Gastrocnemius medialis (tissue), 4 donors: ENCODE results near the gene DLL4. TPM values are rescaled to one million over a fixed set of nuclear protein-coding genes. Genes with fewer than 3 reads are reported as not detected.

Experiments
- ATAC-seq, 2 donors: fragments of 150-250 bp; one replicate each; pipeline ENCODE4 v1.9.1; 2016
- DNase-seq, 2 donors: peaks; one replicate each; pipeline ENCODE4 v3.0.0-alpha.2; 2019
- H3K27ac ChIP-seq, 4 donors: fragments of 200-600 bp; sonication (generic); 1 replicate in 1 of 4; 2 replicates in 3 of 4; pipeline ENCODE4 v1.5.1; 2016 to 2018; ENCODE audit warnings: mild to moderate bottlenecking in 2 of 4, moderate library complexity in 1 of 4
- H3K27me3 ChIP-seq, 3 donors: fragments of 200-600 bp; sonication (generic) in 2 of 3; 1 replicate in 1 of 3; 2 replicates in 2 of 3; pipeline versions ENCODE4 v1.5.1 to v1.6.0; 2016 to 2019; ENCODE audit warnings: mild to moderate bottlenecking in 1 of 3, moderate library complexity in 1 of 3
- H3K36me3 ChIP-seq, 2 donors: fragments of 200-600 bp; sonication (generic) in 1 of 2; one replicate each; pipeline ENCODE4 v1.5.1; 2017 to 2018
- H3K4me1 ChIP-seq, 2 donors: fragments of 200-600 bp; sonication (generic) in 1 of 2; one replicate each; pipeline ENCODE4 v1.5.1; 2016 to 2017; ENCODE audit warnings: mild to moderate bottlenecking in 2 of 2
- H3K4me3 ChIP-seq, 4 donors: fragments of 200-600 bp; sonication (generic) in 3 of 4; 1 replicate in 1 of 4; 2 replicates in 3 of 4; pipeline ENCODE4 v1.5.1; 2016 to 2019; ENCODE audit warnings: mild to moderate bottlenecking in 2 of 4
- H3K9me3 ChIP-seq, 3 donors: fragments of 200-600 bp; sonication (generic) in 2 of 3; 1 replicate in 1 of 3; 2 replicates in 2 of 3; pipeline ENCODE4 v1.5.1; 2016 to 2019
- CTCF ChIP-seq, 5 experiments: fragments of 450-650 bp in 3 of 5; fragments of 200-600 bp in 2 of 5; sonication (generic) in 2 of 5; IDR thresholded peaks in 4 of 5; conservative IDR thresholded peaks in 1 of 5; 1 replicate in 4 of 5; 2 replicates in 1 of 5; pipeline ENCODE4 v1.5.1; 2016 to 2019; ENCODE audit warnings: antibody characterized with exemption in 5 of 5, mild to moderate bottlenecking in 3 of 5, moderate library complexity in 3 of 5
- POLR2A ChIP-seq, 2 donors: fragments of 450-650 bp; IDR thresholded peaks; one replicate each; pipeline ENCODE4 v1.6.1; 2017; ENCODE audit warnings: antibody characterized with exemption in 2 of 2, mild to moderate bottlenecking in 2 of 2, moderate library complexity in 2 of 2
- in situ Hi-C, 4 donors: fragments of 200-750 bp; cut with MboI; loops; one replicate each; pipeline versions ENCODE4 v1.15.0 to v1.8.0; 2017; ENCODE audit warnings: low sequenced_read_pairs in 4 of 4
- intact Hi-C: fragments of 100-400 bp; cut with DNase I; formaldehyde crosslinking; loops from one replicate; pipeline ENCODE4 v1.15.1; 2023; ENCODE audit warnings: low total_unique reads
- total RNA-seq, 4 donors: library from RNA; depleted of rRNA; stranded (reverse); fragments of >200 nt; gene quantifications; one replicate each; pipeline versions ENCODE4 v1.1.0 to v1.2.3, GENCODE V29; 2016

Gene DLL4
- total RNA-seq, 4 donors from 2014 or later = 5.9 to 15.7 (median 8.9) TPM

- H3K27ac ChIP-seq = peak overlapping the region; percentile 77 to 85 (median 82)
- peaks cover 27 to 54% of the 10 kb centered on the region in 2 donors for H3K4me1 ChIP-seq
- DNase-seq = no peak
- in situ Hi-C loops = no loop called here
- no peaks in the 10 kb centered on the region for H3K36me3 ChIP-seq
- ATAC-seq = no peak
- peaks cover 0 to 4% (median 0%) of the 10 kb centered on the region in 3 donors for H3K27me3 ChIP-seq
- intact Hi-C loops = no loop called here
- H3K4me3 ChIP-seq = no peak overlapping the region
- TF ChIP-seq CTCF (IDR thresholded peaks at IDR 0.05 in 4 of 5, conservative IDR thresholded peaks at IDR 0.05 in 1 of 5) (no peak), POLR2A (IDR thresholded peaks at IDR 0.05) (no peak)
- H3K9me3 ChIP-seq = no peaks in the 10 kb centered on the region
Measured at GRCh38 chr15:40938536-40938870, 9.4 kb downstream of the DLL4 start.

- TF ChIP-seq CTCF (IDR thresholded peaks at IDR 0.05 in 4 of 5, conservative IDR thresholded peaks at IDR 0.05 in 1 of 5) = no peak
- no peak for TF ChIP-seq POLR2A (IDR thresholded peaks at IDR 0.05)
- no peaks in the 10 kb centered on the region for H3K9me3 ChIP-seq
- in situ Hi-C loops (loop anchor here in 1 of 4 donors (10.0 kb wide), 1 partner anchor 74 kb away; no protein-coding TSS in a partner anchor), intact Hi-C loops (loop anchor here (2.0 to 5.0 kb wide), 3 partner anchors 37 to 292 kb away; partner anchors contain the start of genes CHP1 and EXD1)
- DNase-seq (no peak), ATAC-seq (no peak)
- H3K4me3 ChIP-seq = peak overlapping the region; percentile 57 to 81 (median 68)
- H3K27ac ChIP-seq = peak overlapping the region; percentile 76 to 85 (median 82)
- H3K4me1 ChIP-seq = peaks cover 27 to 54% of the 10 kb centered on the region in 2 donors
- peaks cover 0 to 4% (median 0%) of the 10 kb centered on the region in 3 donors for H3K27me3 ChIP-seq
- H3K36me3 ChIP-seq = no peaks in the 10 kb centered on the region
Measured at GRCh38 chr15:40940296-40940801, 11.2 kb downstream of the DLL4 start.

DNA sequence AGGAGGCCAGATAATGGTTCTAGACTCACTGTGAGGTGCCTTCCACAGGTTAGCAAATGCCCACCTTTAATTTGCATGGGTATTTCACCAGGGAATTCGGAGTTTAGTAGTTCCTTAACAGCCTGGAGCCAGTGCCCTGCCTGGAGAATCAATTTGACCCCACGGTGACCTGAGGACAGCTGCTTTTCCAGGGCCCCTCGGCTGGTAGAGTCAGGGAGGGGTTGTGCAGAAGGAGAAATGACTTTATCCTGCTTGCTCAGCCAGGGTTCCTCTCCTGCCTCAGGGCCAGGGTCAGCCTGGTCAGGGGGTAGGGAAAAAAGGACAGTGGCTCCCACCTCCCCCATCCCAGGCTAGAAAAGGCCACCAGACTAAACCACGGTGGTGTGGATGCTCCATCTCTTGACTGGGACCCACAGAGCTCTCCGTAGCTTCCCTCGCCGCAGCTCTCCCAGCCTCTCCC, 12.0 kb downstream of the DLL4 start:
- H3K27ac ChIP-seq = peak overlapping the region; percentile 76 to 85 (median 82)
- in situ Hi-C loops = loop anchor here in 1 of 4 donors (10.0 kb wide), 1 partner anchor 74 kb away; no protein-coding TSS in a partner anchor
- no peak for ATAC-seq
- peaks cover 27 to 54% of the 10 kb centered on the region in 2 donors for H3K4me1 ChIP-seq
- peaks cover 0 to 4% (median 0%) of the 10 kb centered on the region in 3 donors for H3K27me3 ChIP-seq
- H3K9me3 ChIP-seq = no peaks in the 10 kb centered on the region
- DNase-seq = no peak
- no peaks in the 10 kb centered on the region for H3K36me3 ChIP-seq
- peak overlapping the region; percentile 57 to 81 (median 68) for H3K4me3 ChIP-seq
- intact Hi-C loops = loop anchor here (2.0 to 5.0 kb wide), 3 partner anchors 36 to 291 kb away; partner anchors contain the start of genes CHP1 and EXD1
- no peak for TF ChIP-seq POLR2A (IDR thresholded peaks at IDR 0.05)
- no peak for TF ChIP-seq CTCF (IDR thresholded peaks at IDR 0.05 in 4 of 5, conservative IDR thresholded peaks at IDR 0.05 in 1 of 5)

DNA sequence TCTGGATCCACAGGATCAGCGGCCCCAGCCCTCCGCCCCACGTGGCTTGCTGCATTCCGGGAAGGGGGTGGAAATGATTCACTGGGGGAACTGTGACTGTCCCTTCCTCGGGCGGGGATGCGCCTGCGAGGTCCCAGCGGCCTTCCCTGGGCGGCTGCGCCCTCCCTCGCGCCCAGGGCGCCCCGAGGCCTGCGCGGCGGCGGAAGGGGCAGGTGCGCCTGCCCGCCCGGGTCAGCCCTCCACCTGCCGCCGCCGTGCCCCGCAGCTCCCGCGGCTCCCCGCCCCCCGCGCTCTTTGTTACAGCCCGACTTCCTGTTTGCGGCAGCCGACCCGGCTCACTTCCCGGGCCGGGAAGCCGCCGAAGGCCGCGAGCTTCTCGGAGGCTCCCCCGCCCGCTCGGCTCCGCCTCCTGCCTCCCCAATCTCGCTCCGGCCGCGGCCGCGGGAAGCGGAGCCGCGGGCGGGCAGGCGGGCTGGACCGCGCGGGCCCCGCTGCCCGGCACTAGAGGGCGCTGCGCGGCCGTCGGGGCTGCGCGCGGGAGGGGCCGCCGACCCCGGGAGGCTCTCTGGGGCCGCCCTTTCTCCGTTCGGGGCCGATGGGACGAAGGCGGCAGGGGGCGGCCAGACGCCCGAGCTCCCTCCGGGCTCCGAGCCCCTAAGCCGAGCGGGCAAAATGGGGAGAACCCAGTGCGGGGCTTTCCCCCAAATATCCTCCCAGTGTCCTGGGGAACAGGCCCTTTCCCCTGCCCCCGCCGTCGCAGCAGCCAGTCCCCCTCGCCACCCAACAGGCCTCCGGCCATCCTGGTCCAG, 12.6 kb downstream of the DLL4 start:
- in situ Hi-C loops (loop anchor here in 1 of 4 donors (10.0 kb wide), 1 partner anchor 73 kb away; no protein-coding TSS in a partner anchor), intact Hi-C loops (loop anchor here (1.0 to 5.0 kb wide), 4 partner anchors 15 to 291 kb away; partner anchors contain the start of genes CHP1 and EXD1)
- H3K9me3 ChIP-seq = no peaks in the 10 kb centered on the region
- H3K36me3 ChIP-seq = no peaks in the 10 kb centered on the region
- peak; percentile 41 to 56 for DNase-seq
- peak; percentile 62 to 68 for ATAC-seq
- peak overlapping the region; percentile 76 to 85 (median 82) for H3K27ac ChIP-seq
- H3K4me3 ChIP-seq = peak overlapping the region; percentile 57 to 81 (median 68)
- H3K27me3 ChIP-seq = peaks cover 0 to 4% (median 0%) of the 10 kb centered on the region in 3 donors
- TF ChIP-seq POLR2A (IDR thresholded peaks at IDR 0.05) (peak; percentile 51 to 53), CTCF (IDR thresholded peaks at IDR 0.05 in 4 of 5, conservative IDR thresholded peaks at IDR 0.05 in 1 of 5) (peak in 4 of 5 experiments; percentile 94 to 97 (median 95))
- peaks cover 25 to 47% of the 10 kb centered on the region in 2 donors for H3K4me1 ChIP-seq
